OCI-LY7 (cell line): ENCODE measurements around the gene ITPRID2. TPM values are rescaled to one million over a fixed set of nuclear protein-coding genes. Genes with fewer than 3 reads are reported as not detected.

Experiments used
- BruUV-seq: library from RNA; stranded (reverse); fragments of 400-500 nt; replicated peaks from 2 replicates; lab custom pipeline; 2021; lab: Mats Ljungman, UMichigan
- CTCF ChIA-PET: fragments of 300-600 bp; sonication (Branson Sonifier 250); formaldehyde crosslinking; loops from one replicate; lab custom pipeline; 2022; ENCODE audit warnings: antibody characterized with exemption; ENCODE audit not compliant: unreplicated experiment; lab: Charles Lee
- POLR2A ChIA-PET: fragments of 300-600 bp; sonication (Branson Sonifier 250); formaldehyde crosslinking; loops from one replicate; lab custom pipeline; 2022; ENCODE audit warnings: antibody characterized with exemption; lab: Charles Lee
- DNase-seq: peaks from one replicate; pipeline ENCODE4 v3.0.0-alpha.2; 2015; ENCODE audit warnings: low spot score
- H2AFZ ChIP-seq: fragments of 200-600 bp; sonication (generic), shearing (Covaris generic); 2 replicates; pipeline ENCODE4 v1.6.1; 2014; ENCODE audit warnings: mild to moderate bottlenecking, antibody characterized with exemption, low read length, moderate library complexity
- H3K27ac ChIP-seq: fragments of 200-600 bp; sonication (generic); 2 replicates; pipeline ENCODE4 v1.5.1; 2014; ENCODE audit warnings: mixed run types, low read depth, mild to moderate bottlenecking, moderate library complexity, low read length, inconsistent platforms; ENCODE audit not compliant: poor library complexity, severe bottlenecking
- H3K36me3 ChIP-seq: fragments of 200-600 bp; sonication (generic); 2 replicates; pipeline ENCODE4 v1.6.1; 2014; ENCODE audit warnings: mild to moderate bottlenecking, antibody characterized with exemption, low read length, moderate library complexity, mixed read lengths; ENCODE audit not compliant: insufficient read depth
- H3K4me1 ChIP-seq: fragments of 200-600 bp; sonication (generic); 2 replicates; pipeline ENCODE4 v1.5.1; 2014; ENCODE audit warnings: mild to moderate bottlenecking, low read length; ENCODE audit not compliant: insufficient read depth, poor library complexity, severe bottlenecking
- H3K4me2 ChIP-seq: fragments of 200-600 bp; sonication (generic); 2 replicates; pipeline ENCODE4 v1.6.1; 2014; ENCODE audit warnings: mild to moderate bottlenecking, low read length
- H3K4me3 ChIP-seq: fragments of 200-600 bp; sonication (generic); 2 replicates; pipeline ENCODE4 v1.5.1; 2014; ENCODE audit warnings: mild to moderate bottlenecking, low read depth, low read length; ENCODE audit not compliant: poor library complexity, severe bottlenecking
- H3K79me2 ChIP-seq: fragments of 200-600 bp; sonication (generic); 2 replicates; pipeline ENCODE4 v1.6.1; 2016; ENCODE audit warnings: low read depth, mild to moderate bottlenecking, low read length, moderate library complexity, mixed read lengths; ENCODE audit not compliant: insufficient read depth
- H3K9me2 ChIP-seq: fragments of 200-600 bp; sonication (generic); 2 replicates; pipeline ENCODE4 v1.6.1; 2016; ENCODE audit warnings: mild to moderate bottlenecking, low read length, mixed read lengths; ENCODE audit not compliant: insufficient read depth
- H3K9me3 ChIP-seq: fragments of 200-600 bp; sonication (generic); 2 replicates; pipeline ENCODE4 v1.6.1; 2014; ENCODE audit warnings: mild to moderate bottlenecking, mixed run types, low read length, mixed read lengths
- H4K20me1 ChIP-seq: fragments of 200-600 bp; sonication (generic); 2 replicates; pipeline ENCODE4 v1.6.1; 2014; ENCODE audit warnings: mild to moderate bottlenecking, antibody characterized with exemption, low read length, moderate library complexity, mixed read lengths; ENCODE audit not compliant: insufficient read depth
- EZH2phosphoT487 ChIP-seq: fragments of 200-600 bp; sonication (generic); IDR thresholded peaks from 2 replicates; pipeline ENCODE4 v1.6.1; 2018; ENCODE audit warnings: low read depth, borderline replicate concordance, mild to moderate bottlenecking, mixed run types, antibody characterized with exemption, low read length, moderate library complexity, mixed read lengths
- intact Hi-C: fragments of 100-400 bp; cut with micrococcal nuclease; formaldehyde crosslinking; loops from one replicate; pipeline ENCODE4 v1.10.0; 2022; ENCODE audit not compliant: unreplicated experiment
- total RNA-seq, 2 experiments: library from RNA; depleted of rRNA in 1 of 2; stranded (reverse); fragments of >200 nt in 1 of 2; shearing (Covaris generic) in 1 of 2; gene quantifications; 2 replicates each; pipeline ENCODE4 v1.2.3, GENCODE V29; 2014 to 2022
- TF ChIP-seq, protein P1 (sequence below): fragments of 200-600 bp; sonication (generic); conservative IDR thresholded peaks from 2 replicates; pipeline ENCODE4 v1.5.1; 2014; ENCODE audit warnings: mild to moderate bottlenecking, antibody characterized with exemption, low read length, moderate library complexity, mixed read lengths

The ITPRID2 gene
- total RNA-seq, 2 experiments from 2014 or later, result 25.9 to 47.5 TPM

DNA sequence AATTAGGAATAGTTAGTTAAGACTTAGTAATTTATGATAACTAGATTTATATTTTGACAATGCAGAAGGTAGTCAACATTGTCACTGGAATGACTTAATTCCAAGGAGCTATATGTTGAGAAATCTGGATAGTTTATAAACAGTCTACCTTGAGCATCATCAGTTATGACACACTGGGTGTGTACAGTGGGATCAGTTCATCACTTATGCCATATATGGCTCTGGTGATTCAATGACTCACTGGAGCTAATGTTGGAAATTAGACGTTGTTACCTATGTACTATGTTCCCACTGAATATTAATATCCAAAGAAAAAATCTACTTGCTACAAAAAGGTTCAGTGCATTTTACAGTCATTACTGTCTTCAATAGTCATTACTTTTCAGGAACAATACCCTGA, 34.0 kb upstream of the ITPRID2 start:
- ChIA-PET POLR2A (no interaction called here), CTCF (no interaction called here)
- no peaks in the 10 kb centered on the region for H4K20me1 ChIP-seq
- no peak for DNase-seq
- no peaks in the 10 kb centered on the region for H3K79me2 ChIP-seq
- TF ChIP-seq EZH2phosphoT487, result no peak
- TF ChIP-seq, protein P1, sequence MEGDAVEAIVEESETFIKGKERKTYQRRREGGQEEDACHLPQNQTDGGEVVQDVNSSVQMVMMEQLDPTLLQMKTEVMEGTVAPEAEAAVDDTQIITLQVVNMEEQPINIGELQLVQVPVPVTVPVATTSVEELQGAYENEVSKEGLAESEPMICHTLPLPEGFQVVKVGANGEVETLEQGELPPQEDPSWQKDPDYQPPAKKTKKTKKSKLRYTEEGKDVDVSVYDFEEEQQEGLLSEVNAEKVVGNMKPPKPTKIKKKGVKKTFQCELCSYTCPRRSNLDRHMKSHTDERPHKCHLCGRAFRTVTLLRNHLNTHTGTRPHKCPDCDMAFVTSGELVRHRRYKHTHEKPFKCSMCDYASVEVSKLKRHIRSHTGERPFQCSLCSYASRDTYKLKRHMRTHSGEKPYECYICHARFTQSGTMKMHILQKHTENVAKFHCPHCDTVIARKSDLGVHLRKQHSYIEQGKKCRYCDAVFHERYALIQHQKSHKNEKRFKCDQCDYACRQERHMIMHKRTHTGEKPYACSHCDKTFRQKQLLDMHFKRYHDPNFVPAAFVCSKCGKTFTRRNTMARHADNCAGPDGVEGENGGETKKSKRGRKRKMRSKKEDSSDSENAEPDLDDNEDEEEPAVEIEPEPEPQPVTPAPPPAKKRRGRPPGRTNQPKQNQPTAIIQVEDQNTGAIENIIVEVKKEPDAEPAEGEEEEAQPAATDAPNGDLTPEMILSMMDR, result no peak
- H3K4me1 ChIP-seq, result no peaks in the 10 kb centered on the region
- no peak overlapping the region for H3K4me2 ChIP-seq
- no TSS peak for BruUV-seq
- H3K9me2 ChIP-seq, result no peaks in the 10 kb centered on the region
- no peak overlapping the region for H3K27ac ChIP-seq
- no peaks in the 10 kb centered on the region for H3K36me3 ChIP-seq
- no peak overlapping the region for H2AFZ ChIP-seq
- H3K9me3 ChIP-seq, result no peaks in the 10 kb centered on the region
- intact Hi-C loops, result no loop called here
- no peak overlapping the region for H3K4me3 ChIP-seq

DNA sequence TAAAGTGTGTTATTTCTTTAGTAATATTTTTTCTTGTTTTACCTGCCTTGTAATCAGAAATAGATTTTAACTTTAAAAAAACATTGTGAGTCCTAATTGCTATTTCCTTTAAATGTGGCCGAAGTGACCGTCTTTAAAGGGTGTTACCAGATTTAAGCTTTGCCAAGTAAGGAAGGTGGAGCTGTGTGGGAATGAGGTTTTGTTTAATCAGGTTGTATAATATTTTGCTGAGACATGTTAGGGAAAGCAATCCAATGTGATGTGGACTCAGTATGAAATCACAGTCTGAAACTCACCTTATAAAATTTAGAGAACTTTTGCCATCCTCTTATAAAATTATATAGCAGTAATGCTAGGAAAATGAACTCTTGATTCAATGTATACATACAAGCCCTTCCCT, 32.9 kb upstream of the ITPRID2 start:
- Histone ChIP-seq H3K4me3 (no peak overlapping the region), H2AFZ (no peak overlapping the region), H3K79me2 (no peaks in the 10 kb centered on the region), H4K20me1 (no peaks in the 10 kb centered on the region), H3K4me2 (no peak overlapping the region), H3K9me3 (no peaks in the 10 kb centered on the region), H3K36me3 (no peaks in the 10 kb centered on the region), H3K9me2 (no peaks in the 10 kb centered on the region), H3K27ac (no peak overlapping the region), H3K4me1 (no peaks in the 10 kb centered on the region)
- POLR2A ChIA-PET, result no interaction called here
- BruUV-seq, result no TSS peak
- no peak for DNase-seq
- CTCF ChIA-PET, result no interaction called here
- no peak for TF ChIP-seq EZH2phosphoT487
- TF ChIP-seq, protein P1, result no peak
- intact Hi-C loops, result no loop called here

DNA sequence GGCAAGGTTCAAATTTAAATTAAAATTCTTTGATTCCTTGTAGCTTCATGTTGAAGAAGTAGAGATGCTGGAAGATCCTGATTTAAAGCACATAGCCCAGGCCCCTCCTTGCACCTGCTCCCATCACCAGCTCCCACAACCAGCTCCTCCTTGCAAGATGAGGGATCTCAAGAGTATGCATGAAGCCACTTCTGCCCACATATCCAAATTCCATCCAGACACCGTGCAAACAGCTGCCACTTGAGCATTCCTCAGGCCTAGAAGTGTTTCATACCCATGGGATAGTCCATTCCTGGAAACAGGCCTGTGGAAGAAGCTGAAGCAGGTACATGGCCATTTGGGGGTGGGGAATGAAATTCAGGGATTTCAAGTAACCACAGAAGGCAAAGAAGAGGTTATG, 32.4 kb upstream of the ITPRID2 start:
- no peak for TF ChIP-seq EZH2phosphoT487
- TF ChIP-seq, protein P1, result no peak
- BruUV-seq, result no TSS peak
- intact Hi-C loops, result no loop called here

More for the DNA sequence above, 32.4 kb upstream of the ITPRID2 start:
- H3K9me3 ChIP-seq, result no peaks in the 10 kb centered on the region
- no peak overlapping the region for H3K4me2 ChIP-seq
- H3K36me3 ChIP-seq, result no peaks in the 10 kb centered on the region
- ChIA-PET POLR2A (no interaction called here), CTCF (no interaction called here)
- no peaks in the 10 kb centered on the region for H3K4me1 ChIP-seq
- no peaks in the 10 kb centered on the region for H4K20me1 ChIP-seq
- H2AFZ ChIP-seq, result no peak overlapping the region
- no peak for DNase-seq
- H3K9me2 ChIP-seq, result no peaks in the 10 kb centered on the region
- H3K4me3 ChIP-seq, result no peak overlapping the region
- no peaks in the 10 kb centered on the region for H3K79me2 ChIP-seq
- no peak overlapping the region for H3K27ac ChIP-seq
